Loucy (cell line): Measurements from ENCODE around the gene TIAM1.

Experiments
- H2AFZ ChIP-seq: fragments of 200-600 bp; sonication (generic); 2 replicates; pipeline ENCODE4 v1.6.0; 2016; ENCODE audit warnings: antibody characterized with exemption, mild to moderate bottlenecking, low read length, moderate library complexity
- H3F3A ChIP-seq: fragments of 200-600 bp; 2 replicates; pipeline ENCODE4 v1.6.0; 2016; ENCODE audit warnings: antibody characterized with exemption, low read depth, mild to moderate bottlenecking
- H3K27me3 ChIP-seq: fragments of 200-600 bp; sonication (generic); 2 replicates; pipeline ENCODE4 v1.6.1; 2014; ENCODE audit warnings: low read length, mild to moderate bottlenecking; ENCODE audit not compliant: insufficient read depth, poor library complexity, severe bottlenecking
- H3K36me3 ChIP-seq: fragments of 200-600 bp; sonication (generic); 2 replicates; pipeline ENCODE4 v1.6.1; 2016; ENCODE audit warnings: low read length; ENCODE audit not compliant: insufficient read depth
- H3K4me1 ChIP-seq: fragments of 200-600 bp; sonication (generic); 2 replicates; pipeline ENCODE4 v1.5.1; 2014; ENCODE audit warnings: low read length, mild to moderate bottlenecking; ENCODE audit not compliant: insufficient read depth, poor library complexity, severe bottlenecking
- H3K4me2 ChIP-seq: fragments of 200-600 bp; sonication (generic); 2 replicates; pipeline ENCODE4 v1.6.0; 2014; ENCODE audit warnings: antibody characterized with exemption, low read length, low read depth, mild to moderate bottlenecking; ENCODE audit not compliant: poor library complexity, severe bottlenecking
- H3K4me3 ChIP-seq: fragments of 200-600 bp; sonication (generic); 2 replicates; pipeline ENCODE4 v1.5.1; 2014; ENCODE audit warnings: low read length, mild to moderate bottlenecking, mixed read lengths; ENCODE audit not compliant: poor library complexity, severe bottlenecking
- H3K79me2 ChIP-seq: fragments of 200-600 bp; sonication (generic); 2 replicates; pipeline ENCODE4 v1.6.1; 2014; ENCODE audit warnings: low read length; ENCODE audit not compliant: insufficient read depth
- H3K9ac ChIP-seq: fragments of 200-600 bp; sonication (generic); 2 replicates; pipeline ENCODE4 v1.6.0; 2014; ENCODE audit warnings: mild to moderate bottlenecking, low read depth, low read length, moderate library complexity; ENCODE audit not compliant: poor library complexity, severe bottlenecking
- H3K9me2 ChIP-seq: fragments of 200-600 bp; sonication (generic); replicated peaks from 2 replicates; pipeline ENCODE4 v1.6.1; 2016; ENCODE audit warnings: low read depth, low read length, mixed read lengths
- H3K9me3 ChIP-seq: fragments of 200-600 bp; sonication (generic); 2 replicates; pipeline ENCODE4 v1.6.1; 2014; ENCODE audit warnings: mild to moderate bottlenecking, antibody characterized with exemption, low read length, low read depth; ENCODE audit not compliant: insufficient read depth
- H4K20me1 ChIP-seq: fragments of 200-600 bp; sonication (generic); 2 replicates; pipeline ENCODE4 v1.6.0; 2014; ENCODE audit warnings: antibody characterized with exemption, low read length, mild to moderate bottlenecking; ENCODE audit not compliant: insufficient read depth, poor library complexity, severe bottlenecking
- EZH2phosphoT487 ChIP-seq: fragments of 200-600 bp; IDR thresholded peaks from 2 replicates; pipeline ENCODE4 v1.6.1; 2018; ENCODE audit warnings: antibody characterized with exemption, mild to moderate bottlenecking, moderate library complexity, borderline replicate concordance
- TF ChIP-seq, protein P1 (sequence below): fragments of 200-600 bp; sonication (generic); conservative IDR thresholded peaks from 2 replicates; pipeline ENCODE4 v1.5.1; 2014; ENCODE audit warnings: mild to moderate bottlenecking, antibody characterized with exemption, low read length

The TIAM1 gene

GRCh38 chr21:31340514-31340913 lies 3.5 kb downstream of the TIAM1 start:
- H3K36me3 ChIP-seq: peaks cover 5% of the 10 kb centered on the region; the same call in 1 of the 2 replicates
- no peaks in the 10 kb centered on the region for H3K9me3 ChIP-seq
- TF ChIP-seq EZH2phosphoT487: no peak
- TF ChIP-seq, protein P1, sequence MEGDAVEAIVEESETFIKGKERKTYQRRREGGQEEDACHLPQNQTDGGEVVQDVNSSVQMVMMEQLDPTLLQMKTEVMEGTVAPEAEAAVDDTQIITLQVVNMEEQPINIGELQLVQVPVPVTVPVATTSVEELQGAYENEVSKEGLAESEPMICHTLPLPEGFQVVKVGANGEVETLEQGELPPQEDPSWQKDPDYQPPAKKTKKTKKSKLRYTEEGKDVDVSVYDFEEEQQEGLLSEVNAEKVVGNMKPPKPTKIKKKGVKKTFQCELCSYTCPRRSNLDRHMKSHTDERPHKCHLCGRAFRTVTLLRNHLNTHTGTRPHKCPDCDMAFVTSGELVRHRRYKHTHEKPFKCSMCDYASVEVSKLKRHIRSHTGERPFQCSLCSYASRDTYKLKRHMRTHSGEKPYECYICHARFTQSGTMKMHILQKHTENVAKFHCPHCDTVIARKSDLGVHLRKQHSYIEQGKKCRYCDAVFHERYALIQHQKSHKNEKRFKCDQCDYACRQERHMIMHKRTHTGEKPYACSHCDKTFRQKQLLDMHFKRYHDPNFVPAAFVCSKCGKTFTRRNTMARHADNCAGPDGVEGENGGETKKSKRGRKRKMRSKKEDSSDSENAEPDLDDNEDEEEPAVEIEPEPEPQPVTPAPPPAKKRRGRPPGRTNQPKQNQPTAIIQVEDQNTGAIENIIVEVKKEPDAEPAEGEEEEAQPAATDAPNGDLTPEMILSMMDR: no peak
- no peak overlapping the region for H3K4me2 ChIP-seq
- no peak overlapping the region for H3K9ac ChIP-seq
- no peak overlapping the region for H3K4me3 ChIP-seq
- peaks cover 17% of the 10 kb centered on the region; the same call in 1 of the 2 replicates for H3K79me2 ChIP-seq
- H3K27me3 ChIP-seq: no peaks in the 10 kb centered on the region
- no peaks in the 10 kb centered on the region for H3F3A ChIP-seq
- H4K20me1 ChIP-seq: no peaks in the 10 kb centered on the region
- no peaks in the 10 kb centered on the region for H3K9me2 ChIP-seq
- no peaks in the 10 kb centered on the region for H3K4me1 ChIP-seq
- H2AFZ ChIP-seq: no peak overlapping the region

DNA sequence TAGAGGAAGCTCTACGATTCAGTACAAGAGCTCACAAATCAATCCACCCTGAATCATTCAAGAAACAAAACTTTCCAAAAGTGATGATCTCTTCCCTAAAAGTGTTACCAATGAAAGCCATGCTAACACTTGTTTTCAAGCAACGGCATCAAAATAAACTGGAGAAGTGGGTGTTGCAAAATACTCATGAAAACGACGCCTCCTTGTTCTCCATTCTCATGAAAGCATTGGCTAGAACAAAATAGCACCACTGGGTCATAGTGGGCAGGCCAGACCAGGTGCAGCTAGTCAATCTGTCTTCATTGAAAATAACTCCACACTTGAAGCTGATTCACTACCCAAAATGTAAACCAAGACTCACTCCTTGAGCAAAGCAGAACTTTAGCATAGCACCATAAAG lies 4.3 kb downstream of the TIAM1 start:
- Histone ChIP-seq H3K4me1 (no peaks in the 10 kb centered on the region), H3K9me3 (no peaks in the 10 kb centered on the region)

DNA sequence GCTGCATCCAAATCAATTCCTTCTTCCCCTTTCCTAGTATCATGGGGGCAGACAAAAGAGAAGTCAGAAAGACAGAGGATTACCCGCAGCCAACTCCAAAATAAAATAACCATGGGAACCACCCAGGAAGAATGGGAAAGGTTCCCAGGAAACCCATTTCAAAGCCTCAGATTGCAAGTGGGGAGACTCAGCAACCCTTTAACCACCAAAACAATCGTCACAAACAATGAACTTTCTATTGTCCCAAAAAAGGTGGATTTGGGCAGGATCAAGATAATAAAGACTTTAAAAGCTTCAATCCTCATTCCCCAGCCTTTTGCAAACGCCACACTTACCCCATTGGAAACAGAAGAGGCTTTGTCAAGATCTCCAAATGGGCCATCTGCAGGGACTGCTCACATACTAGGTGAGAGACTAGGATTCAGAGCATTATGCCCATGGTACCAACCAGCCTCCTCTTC lies 5.1 kb downstream of the TIAM1 start:
- no peaks in the 10 kb centered on the region for H3K9me2 ChIP-seq
- TF ChIP-seq EZH2phosphoT487: no peak
- TF ChIP-seq, protein P1: no peak
- no peak overlapping the region for H3K4me3 ChIP-seq
- no peaks in the 10 kb centered on the region for H3K9me3 ChIP-seq
- no peak overlapping the region for H3K4me2 ChIP-seq
- H3K9ac ChIP-seq: no peak overlapping the region
- H4K20me1 ChIP-seq: no peaks in the 10 kb centered on the region
- H3K36me3 ChIP-seq: peaks cover 5% of the 10 kb centered on the region; the same call in 1 of the 2 replicates
- no peak overlapping the region for H2AFZ ChIP-seq
- peaks cover 15% of the 10 kb centered on the region; the same call in 1 of the 2 replicates for H3K79me2 ChIP-seq
- H3K27me3 ChIP-seq: no peaks in the 10 kb centered on the region
- H3K4me1 ChIP-seq: no peaks in the 10 kb centered on the region
- no peaks in the 10 kb centered on the region for H3F3A ChIP-seq

More for the DNA sequence above, 4.3 kb downstream of the TIAM1 start:
- Histone ChIP-seq H3K4me3 (no peak overlapping the region), H3K27me3 (no peaks in the 10 kb centered on the region), H3K9ac (no peak overlapping the region), H3F3A (no peaks in the 10 kb centered on the region), H2AFZ (no peak overlapping the region), H3K79me2 (peaks cover 17% of the 10 kb centered on the region; the same call in 1 of the 2 replicates), H4K20me1 (no peaks in the 10 kb centered on the region), H3K4me2 (no peak overlapping the region), H3K9me2 (no peaks in the 10 kb centered on the region), H3K36me3 (peaks cover 5% of the 10 kb centered on the region; the same call in 1 of the 2 replicates)
- TF ChIP-seq, protein P1: no peak
- no peak for TF ChIP-seq EZH2phosphoT487
